H4 (cell line): ENCODE data around the gene EML4. TPM values are rescaled to one million over a fixed set of nuclear protein-coding genes. Genes with fewer than 3 reads are reported as not detected.
"Not testable (repeated sequence)": the region's sequence is repeated elsewhere in the genome, so short reads cannot be mapped to it uniquely, and the experiment has no call there.

Experiments used
- DNase-seq: peaks from one replicate; pipeline ENCODE4 v3.0.0-alpha.2; 2015; ENCODE audit warnings: low spot score
- total RNA-seq: library from RNA; depleted of rRNA; stranded (reverse); fragments of >200 nt; shearing (Covaris generic); gene quantifications from 2 replicates; pipeline ENCODE4 v1.2.3, GENCODE V29; 2014

Gene EML4
- total RNA-seq, 1 experiment from 2014 or later, result 30.6 TPM

DNA sequence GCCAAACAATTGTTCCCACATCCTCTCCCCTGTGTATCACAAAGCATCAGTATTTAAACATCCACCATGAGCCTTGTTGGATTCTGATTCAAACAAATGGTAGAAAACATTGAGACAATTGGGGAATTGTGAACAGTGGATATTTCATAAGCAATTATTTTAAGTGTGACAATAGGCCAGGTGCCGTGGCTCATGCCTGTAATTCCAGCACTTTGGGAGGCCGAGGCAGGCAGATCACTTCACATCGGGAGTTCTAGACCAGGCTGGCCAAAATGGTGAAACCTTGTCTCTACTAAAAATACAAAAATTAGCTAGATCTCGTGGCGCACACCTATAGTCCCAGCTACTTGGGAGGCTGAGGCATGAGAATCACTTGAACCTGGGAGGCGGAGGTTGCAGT lies 165.7 kb downstream of the EML4 start:
- DNase-seq, result not testable (repeated sequence)

DNA sequence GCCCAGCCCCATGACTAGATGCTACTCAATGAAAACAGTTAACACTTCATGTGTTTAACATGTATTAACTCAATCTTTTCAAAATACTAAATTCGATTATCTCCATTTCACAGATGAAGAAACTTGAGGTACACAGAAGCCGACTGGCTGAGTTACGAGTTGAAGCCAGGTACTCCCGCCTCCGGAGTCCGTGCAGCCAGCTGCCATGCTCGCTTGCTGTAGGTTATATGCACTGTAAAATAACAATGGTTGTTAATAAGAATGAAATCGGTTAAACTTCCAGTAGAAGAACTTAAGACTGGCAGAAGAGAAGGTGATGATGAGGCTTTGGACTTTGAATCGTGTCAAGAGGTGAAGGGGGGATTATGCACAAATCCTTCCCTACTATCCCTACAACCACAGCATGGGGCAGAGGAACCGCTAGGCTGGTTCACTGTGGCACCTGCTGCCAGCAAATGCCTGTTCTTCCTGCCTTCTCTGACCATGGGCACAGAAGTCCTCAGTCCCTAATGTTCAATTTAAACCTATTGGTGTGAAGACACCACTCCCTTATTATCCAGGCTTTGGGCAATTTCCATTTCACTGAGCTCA lies 166.5 kb downstream of the EML4 start:
- DNase-seq, result no peak

DNA sequence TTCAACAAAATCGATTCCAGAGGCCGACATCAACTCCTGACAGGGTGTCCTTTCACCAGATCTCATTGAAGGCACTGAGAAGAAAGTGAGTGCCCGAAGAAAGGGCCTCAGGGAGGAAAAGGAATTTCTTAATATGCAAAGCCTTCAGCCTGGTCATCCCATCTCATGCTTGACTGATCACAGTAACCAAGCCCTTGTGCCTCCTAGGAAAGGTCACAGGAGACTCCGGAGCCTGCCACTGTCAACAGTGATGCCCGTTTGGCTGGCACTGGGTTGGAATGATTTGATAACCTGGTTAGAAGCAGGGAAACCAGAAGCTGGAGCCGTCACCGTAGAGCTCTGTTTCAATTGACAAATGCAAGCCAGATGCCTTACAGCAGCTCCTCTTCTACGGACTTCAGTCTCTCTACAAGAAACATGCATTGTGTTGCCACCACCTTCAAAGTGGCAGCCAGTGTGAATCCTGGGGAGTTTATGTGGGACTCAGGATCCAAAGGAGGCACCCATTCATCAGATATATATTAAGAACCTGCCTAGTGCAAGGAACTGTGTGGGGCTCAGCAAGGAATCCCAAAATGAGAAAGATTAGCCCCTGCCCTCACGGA lies 167.3 kb downstream of the EML4 start:
- no peak for DNase-seq

DNA sequence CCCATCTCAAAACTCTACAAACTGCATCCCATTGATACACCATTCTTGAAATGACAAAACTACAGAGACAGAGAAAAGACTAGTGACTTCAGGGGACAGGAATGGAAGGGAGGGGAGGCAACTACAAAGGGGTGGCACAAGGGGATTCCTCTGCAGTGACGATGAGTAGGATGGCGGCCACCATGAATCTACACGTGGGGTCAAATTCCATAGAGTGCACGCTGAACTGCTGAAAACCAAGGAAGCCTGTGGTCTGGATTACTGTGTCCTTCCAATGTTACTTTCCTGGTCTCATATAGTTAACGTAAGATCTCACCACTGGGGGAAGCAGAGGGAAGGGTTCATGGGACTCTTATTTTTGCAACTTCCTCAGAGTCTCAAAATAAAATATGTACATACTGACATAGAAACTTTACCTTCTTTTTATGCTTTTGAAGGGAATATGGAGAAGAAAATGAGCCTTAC lies 168.2 kb downstream of the EML4 start:
- DNase-seq, result no peak

DNA sequence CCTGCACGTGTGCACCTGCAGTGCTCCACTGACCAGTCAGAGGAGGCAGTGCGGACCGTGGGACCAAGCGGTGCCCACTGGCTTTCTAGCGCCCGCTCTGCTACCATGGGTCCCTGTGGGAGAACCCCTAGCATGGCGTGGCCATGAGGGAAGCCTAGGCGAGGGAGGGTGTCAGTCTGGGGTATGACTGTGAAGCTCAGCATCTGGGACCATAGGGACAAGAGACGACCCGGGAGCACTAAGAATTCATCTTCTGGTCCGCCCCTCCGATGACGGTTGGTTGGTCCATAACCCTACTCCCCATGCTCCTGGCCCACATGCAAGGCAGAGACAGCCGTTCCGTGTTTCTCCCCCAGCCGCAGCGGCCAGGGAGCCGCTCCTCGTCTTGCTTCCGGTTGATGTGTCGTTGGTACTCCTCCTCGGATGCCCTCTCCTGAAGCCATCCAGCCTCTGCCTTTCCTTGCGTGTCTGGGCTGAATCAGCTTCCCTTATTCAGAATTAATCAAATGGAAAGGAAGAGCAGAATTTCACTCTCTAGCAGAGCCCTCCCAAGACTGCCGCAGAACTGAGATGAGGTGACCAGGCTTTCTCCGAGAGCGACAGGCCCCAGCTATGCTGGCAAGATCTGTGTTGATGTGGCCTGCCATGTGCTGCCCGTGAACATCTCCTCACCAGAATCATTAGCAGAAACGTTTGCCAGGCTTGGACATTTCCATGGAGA lies 168.9 kb downstream of the EML4 start:
- DNase-seq, result no peak

DNA sequence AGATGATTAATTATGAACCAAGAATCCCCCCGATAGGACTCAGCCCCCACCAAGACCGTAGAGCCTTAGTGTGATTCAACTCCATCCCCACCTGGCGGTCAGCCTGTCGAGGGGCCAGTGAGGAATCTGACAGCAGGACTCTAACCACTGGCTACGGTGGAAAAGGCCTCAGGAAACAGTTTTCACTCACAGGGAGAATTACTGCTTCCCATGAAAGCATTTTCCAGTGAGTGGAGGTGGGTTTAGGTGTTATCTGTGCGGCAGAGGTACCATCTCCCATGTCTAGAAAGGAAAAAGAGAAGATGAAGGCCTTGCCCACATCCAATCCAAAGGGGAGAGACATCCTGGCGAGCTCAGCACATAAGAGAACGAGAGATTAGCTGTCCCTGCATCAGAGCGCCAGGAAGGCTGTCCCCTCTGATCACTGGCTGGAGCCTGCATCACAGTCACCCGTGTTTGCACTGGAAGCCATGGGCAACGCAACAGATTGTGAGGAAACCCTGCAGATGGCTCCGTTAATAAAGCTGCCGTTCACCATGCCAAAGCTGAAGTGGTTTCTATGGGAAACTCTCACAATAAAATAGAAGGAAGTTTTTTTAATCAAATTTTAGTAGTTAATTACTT lies 169.5 kb downstream of the EML4 start:
- DNase-seq, result no peak

DNA sequence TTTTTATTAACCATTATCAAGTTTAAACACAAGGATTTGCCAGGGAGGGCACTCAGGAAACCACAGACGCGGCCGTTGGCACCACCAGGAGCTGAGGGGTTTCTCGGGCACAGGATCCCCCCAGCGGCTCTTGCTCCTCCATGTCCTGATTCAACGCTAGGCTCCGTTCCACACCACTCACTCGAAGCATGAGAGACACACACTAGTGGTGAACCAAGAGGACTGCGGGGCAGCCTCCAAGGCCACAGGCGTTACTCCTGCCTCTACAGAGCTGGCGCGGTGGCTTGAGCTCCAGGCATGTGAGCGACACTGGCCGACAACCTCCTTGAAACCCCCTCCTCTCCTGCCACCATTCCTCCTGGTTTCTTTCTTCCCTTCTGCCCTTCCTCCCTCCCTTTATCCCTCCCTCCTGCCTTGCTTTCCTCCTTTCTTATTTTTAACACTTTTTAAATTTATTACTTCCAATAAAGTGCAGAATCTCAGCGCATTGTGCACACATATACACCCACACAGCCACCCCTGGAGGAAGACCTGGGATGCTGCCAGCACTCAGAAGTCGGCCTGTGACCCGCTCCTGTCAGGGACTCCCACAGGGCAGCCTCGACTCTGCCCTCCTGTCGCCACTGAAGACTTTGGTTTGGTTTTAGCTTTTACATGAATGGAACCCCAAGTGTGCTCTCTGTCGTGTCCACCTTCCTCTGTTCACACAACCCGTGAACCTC lies 170.2 kb downstream of the EML4 start:
- DNase-seq, result no peak

- DNase-seq, result no peak
Observed at GRCh38 chr2:42340045-42340937, 171.1 kb downstream of the EML4 start.

- no peak for DNase-seq
Observed at GRCh38 chr2:42340938-42341636, 171.9 kb downstream of the EML4 start.

DNA sequence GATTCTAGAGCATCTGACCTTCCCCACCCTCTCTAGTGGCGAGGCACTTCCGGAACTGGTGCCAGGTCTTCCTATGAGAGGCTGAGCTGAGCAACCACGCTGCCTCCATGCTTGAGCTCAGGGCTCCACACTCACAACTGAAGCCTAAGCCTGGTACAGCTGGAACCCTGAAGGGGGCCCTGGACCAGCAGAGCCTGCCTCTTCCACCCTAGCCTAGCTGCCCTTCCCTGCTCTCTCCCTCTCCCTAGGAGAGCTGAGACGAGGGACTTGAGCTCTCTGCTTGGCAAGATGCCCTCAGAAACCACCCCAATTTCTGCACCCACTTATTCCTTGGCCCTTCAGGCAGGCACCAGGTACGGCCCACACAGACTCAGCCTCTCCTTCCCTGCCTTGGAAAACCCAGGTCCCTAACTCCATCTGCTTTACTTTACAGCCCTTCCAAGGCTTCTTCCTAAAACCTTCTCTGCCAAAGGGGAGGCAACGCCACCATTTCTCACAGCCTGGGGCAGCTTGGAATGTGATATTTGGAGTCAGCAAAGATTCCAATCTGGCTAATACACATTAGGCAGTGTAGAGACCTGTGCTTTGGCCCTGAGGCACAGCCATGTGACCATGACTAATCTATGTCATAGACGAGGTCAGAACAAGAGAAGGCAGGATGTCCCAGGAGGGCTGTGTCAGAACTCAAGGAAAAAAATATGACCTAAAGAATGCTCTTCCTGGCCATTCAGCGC lies 173.1 kb downstream of the EML4 start:
- peak; percentile 51 for DNase-seq

GRCh38 chr2:42342795-42343241 lies 173.7 kb downstream of the EML4 start:
- DNase-seq, result no peak

GRCh38 chr2:42345986-42346385 lies 176.8 kb downstream of the EML4 start:
- no peak for DNase-seq

- DNase-seq, result not testable (repeated sequence)
Observed at GRCh38 chr2:42346856-42347255, 177.7 kb downstream of the EML4 start.

DNA sequence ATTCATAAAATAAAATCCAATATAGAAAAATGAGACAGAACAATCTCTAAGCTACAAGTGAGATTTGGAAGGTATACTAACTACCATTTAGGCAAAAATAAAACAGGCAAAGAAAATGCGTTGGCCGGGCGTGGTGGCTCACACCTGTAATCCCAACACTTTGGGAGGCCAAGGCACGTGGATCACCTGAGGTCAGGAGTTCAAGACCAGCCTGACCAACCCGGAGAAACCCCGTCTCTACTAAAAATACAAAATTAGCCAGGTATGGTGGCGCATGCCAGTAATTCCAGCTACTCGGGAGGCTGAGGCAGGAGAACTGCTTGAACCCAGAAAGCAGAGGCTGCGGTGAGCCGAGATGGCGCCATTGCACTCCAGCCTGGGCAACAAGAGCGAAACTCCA lies 178.4 kb downstream of the EML4 start:
- DNase-seq, result not testable (repeated sequence)

DNA sequence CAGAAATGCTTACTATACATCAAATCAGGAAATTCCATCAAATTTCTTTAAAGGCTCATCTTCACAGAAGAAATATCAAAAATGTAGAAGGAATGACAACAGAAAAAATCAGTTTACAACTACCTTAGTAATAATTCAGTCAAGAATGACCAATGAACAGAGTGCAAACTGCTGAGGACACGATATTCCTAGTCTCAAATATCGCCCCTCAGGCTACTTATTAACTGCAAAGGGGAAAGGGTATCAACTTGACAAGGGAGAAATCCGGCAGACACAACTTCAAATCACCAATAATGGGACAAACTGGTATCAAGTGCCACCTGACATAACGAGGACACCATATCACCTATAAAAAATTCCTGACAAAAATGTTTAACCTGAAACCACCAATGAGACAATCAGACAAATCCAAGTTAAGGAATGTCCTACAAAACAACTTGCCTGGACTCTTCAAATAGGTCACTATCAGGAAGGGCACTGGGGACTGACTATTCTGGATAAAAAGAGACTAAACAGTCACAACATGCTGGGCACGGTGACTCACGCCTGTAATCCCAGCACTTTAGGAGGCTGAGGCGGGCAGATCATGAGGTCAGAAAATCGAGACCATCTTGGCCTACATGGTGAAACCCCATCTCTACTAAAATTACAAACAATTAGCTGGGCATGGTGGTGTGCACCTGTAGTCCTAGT lies 179.1 kb downstream of the EML4 start:
- DNase-seq, result no peak

- DNase-seq, result no peak
Observed at GRCh38 chr2:42350434-42351063, 181.4 kb downstream of the EML4 start.

GRCh38 chr2:42351864-42352263 lies 182.7 kb downstream of the EML4 start:
- no peak for DNase-seq

GRCh38 chr2:42353792-42354429 lies 184.8 kb downstream of the EML4 start:
- DNase-seq, result no peak
